Body of pancreas (tissue), 4 donors: ENCODE data around the gene DRD4. TPM values are rescaled to one million over a fixed set of nuclear protein-coding genes. Genes with fewer than 3 reads are reported as not detected.

ENCODE experiments used
- ATAC-seq: fragments of 150-250 bp; one replicate; pipeline ENCODE4 v1.9.1; 2016
- DNase-seq, 4 donors: peaks; one replicate each; pipeline ENCODE4 v3.0.0-alpha.2; 2019
- H3K27ac ChIP-seq, 4 donors: fragments of 200-600 bp; sonication (generic); 1 replicate in 3 of 4; 2 replicates in 1 of 4; pipeline versions ENCODE4 v1.5.1 to v1.6.1; 2016 to 2019; ENCODE audit warnings: mild to moderate bottlenecking in 1 of 4, mixed read lengths in 1 of 4, moderate library complexity in 1 of 4
- H3K27me3 ChIP-seq, 2 donors: fragments of 200-600 bp; sonication (generic); one replicate each; pipeline ENCODE4 v1.6.0; 2016; ENCODE audit warnings: mild to moderate bottlenecking in 1 of 2
- H3K36me3 ChIP-seq, 2 donors: fragments of 200-600 bp; sonication (generic); replicated peaks in 1 of 2; 2 replicates each; pipeline ENCODE4 v1.5.1; 2016; ENCODE audit warnings: low read depth in 2 of 2; ENCODE audit not compliant: insufficient read depth in 1 of 2
- H3K4me1 ChIP-seq: fragments of 200-600 bp; sonication (generic); one replicate; pipeline ENCODE4 v1.6.0; 2016
- H3K4me3 ChIP-seq, 2 donors: fragments of 200-600 bp; sonication (generic); 1 replicate in 1 of 2; 2 replicates in 1 of 2; pipeline ENCODE4 v1.5.1; 2016 to 2019
- H3K9me3 ChIP-seq, 3 donors: fragments of 200-600 bp; sonication (generic); 1 replicate in 2 of 3; 2 replicates in 1 of 3; pipeline ENCODE4 v1.5.1; 2016
- POLR2A ChIP-seq, 3 donors: fragments of 450-650 bp; IDR thresholded peaks; one replicate each; pipeline ENCODE4 v1.6.1; 2016; ENCODE audit warnings: antibody characterized with exemption in 3 of 3, mild to moderate bottlenecking in 2 of 3
- WGBS, 2 donors: methylation state at CpG; one replicate each; pipeline ENCODE4 v1.1.5; 2017; 5-methylcytosine and 5-hydroxymethylcytosine counted together
- intact Hi-C: fragments of 100-400 bp; cut with DNase I; formaldehyde crosslinking; loops from one replicate; pipeline ENCODE4 v1.15.1; 2023
- total RNA-seq, 2 donors: library from RNA; depleted of rRNA; stranded (reverse); fragments of >200 nt; gene quantifications; one replicate each; pipeline ENCODE4 v1.1.0, GENCODE V29; 2016
- TF ChIP-seq, protein P1 (sequence below), 7 experiments: fragments of 450-650 bp in 4 of 7; fragments of 200-600 bp in 3 of 7; sonication (generic) in 3 of 7; IDR thresholded peaks; one replicate each; pipeline ENCODE4 v1.5.1; 2016 to 2019; ENCODE audit warnings: antibody characterized with exemption in 7 of 7

The DRD4 gene
- total RNA-seq, 2 donors from 2014 or later: 3.0 TPM; not detected in 1

DNA sequence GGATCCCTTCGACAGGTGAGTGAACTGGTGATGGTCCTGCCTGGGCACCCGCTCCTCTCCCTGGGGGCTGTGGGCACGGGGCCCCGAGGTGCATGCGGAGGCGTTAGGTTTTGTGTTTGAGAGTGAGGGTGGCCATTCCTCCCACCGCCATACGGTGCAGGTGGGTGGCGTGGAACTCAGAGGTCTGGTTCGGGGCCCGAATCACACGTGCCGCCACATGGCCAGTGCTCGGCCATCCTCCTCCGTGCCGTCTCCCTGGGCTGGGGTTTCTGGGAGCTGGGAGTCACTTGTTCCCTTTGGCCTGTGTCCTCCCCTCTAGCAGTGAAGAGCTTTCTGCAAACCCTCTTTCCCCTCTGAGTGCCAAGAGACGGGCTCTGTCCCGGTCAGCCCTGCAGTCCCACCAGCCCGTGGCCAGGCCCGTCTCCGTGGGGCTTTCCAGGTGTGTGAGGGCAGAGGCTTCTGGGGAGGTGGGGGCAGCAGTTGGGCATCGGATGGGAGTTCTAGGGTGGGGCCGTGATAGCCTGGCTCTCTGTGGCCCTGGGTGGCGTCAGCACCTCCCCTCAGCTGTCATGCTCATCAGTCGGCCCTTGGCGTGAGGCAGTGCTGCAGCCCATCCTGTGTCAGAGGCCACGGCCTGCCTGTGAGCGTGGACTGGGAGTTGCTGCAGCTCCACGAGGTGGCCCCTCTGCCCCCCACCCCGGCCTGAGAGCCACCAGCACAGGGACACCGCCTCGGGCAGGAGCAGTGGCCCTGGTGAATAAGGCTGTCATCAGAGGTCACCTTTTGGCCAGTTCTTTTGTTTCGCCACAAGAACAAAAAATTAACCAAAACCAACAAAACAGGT is 31.6 kb upstream of the DRD4 start:
- Histone ChIP-seq H3K36me3 (peaks cover 13 to 61% of the 10 kb centered on the region in 2 donors), H3K27ac (peak overlapping the region in 3 of 4 donors; percentile 0 to 56 (median 53)), H3K4me1 (no peaks in the 10 kb centered on the region), H3K4me3 (no peak overlapping the region), H3K27me3 (no peaks in the 10 kb centered on the region), H3K9me3 (no peaks in the 10 kb centered on the region)
- 91 to 95% methylated on average over 18 to 33 of the region's 33 CpGs for WGBS, 2 donors
- intact Hi-C loops: no loop called here
- DNase-seq: no peak
- TF ChIP-seq POLR2A (IDR thresholded peaks at IDR 0.05): no peak
- TF ChIP-seq, protein P1, sequence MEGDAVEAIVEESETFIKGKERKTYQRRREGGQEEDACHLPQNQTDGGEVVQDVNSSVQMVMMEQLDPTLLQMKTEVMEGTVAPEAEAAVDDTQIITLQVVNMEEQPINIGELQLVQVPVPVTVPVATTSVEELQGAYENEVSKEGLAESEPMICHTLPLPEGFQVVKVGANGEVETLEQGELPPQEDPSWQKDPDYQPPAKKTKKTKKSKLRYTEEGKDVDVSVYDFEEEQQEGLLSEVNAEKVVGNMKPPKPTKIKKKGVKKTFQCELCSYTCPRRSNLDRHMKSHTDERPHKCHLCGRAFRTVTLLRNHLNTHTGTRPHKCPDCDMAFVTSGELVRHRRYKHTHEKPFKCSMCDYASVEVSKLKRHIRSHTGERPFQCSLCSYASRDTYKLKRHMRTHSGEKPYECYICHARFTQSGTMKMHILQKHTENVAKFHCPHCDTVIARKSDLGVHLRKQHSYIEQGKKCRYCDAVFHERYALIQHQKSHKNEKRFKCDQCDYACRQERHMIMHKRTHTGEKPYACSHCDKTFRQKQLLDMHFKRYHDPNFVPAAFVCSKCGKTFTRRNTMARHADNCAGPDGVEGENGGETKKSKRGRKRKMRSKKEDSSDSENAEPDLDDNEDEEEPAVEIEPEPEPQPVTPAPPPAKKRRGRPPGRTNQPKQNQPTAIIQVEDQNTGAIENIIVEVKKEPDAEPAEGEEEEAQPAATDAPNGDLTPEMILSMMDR (IDR thresholded peaks at IDR 0.05): no peak
- ATAC-seq: no peak

DNA sequence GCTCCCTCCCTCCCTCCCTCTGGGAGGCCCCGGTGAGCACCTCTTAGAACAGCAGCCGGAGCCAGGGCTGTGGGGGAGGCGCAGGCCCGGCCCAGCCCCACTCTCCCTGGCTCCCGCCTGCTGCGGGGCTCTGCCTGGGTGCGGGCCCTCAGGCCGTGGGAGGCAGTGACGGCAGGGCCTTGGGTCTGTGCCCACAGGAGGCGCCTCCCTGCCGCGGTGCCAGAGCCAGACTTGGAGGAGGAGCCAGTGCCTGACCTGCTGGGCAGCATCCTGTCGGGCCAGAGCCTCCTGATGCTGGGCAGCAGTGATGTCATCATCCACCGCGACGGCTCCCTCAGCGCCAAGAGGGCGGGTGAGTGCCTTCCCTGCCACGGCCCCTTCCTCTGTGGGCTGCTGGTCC is 30.8 kb upstream of the DRD4 start:
- TF ChIP-seq, protein P1 (IDR thresholded peaks at IDR 0.05): no peak
- TF ChIP-seq POLR2A (IDR thresholded peaks at IDR 0.05): no peak
- Histone ChIP-seq H3K4me1 (no peaks in the 10 kb centered on the region), H3K27me3 (no peaks in the 10 kb centered on the region), H3K4me3 (no peak overlapping the region), H3K36me3 (peaks cover 20 to 66% of the 10 kb centered on the region in 2 donors), H3K27ac (peak overlapping the region in 3 of 4 donors; percentile 0 to 56 (median 53)), H3K9me3 (no peaks in the 10 kb centered on the region)
- WGBS, 2 donors: 66 to 69% methylated on average over 6 to 16 of the region's 19 CpGs
- intact Hi-C loops: no loop called here
- ATAC-seq (peak; percentile 70), DNase-seq (peak; percentile 47 to 72 (median 64))

DNA sequence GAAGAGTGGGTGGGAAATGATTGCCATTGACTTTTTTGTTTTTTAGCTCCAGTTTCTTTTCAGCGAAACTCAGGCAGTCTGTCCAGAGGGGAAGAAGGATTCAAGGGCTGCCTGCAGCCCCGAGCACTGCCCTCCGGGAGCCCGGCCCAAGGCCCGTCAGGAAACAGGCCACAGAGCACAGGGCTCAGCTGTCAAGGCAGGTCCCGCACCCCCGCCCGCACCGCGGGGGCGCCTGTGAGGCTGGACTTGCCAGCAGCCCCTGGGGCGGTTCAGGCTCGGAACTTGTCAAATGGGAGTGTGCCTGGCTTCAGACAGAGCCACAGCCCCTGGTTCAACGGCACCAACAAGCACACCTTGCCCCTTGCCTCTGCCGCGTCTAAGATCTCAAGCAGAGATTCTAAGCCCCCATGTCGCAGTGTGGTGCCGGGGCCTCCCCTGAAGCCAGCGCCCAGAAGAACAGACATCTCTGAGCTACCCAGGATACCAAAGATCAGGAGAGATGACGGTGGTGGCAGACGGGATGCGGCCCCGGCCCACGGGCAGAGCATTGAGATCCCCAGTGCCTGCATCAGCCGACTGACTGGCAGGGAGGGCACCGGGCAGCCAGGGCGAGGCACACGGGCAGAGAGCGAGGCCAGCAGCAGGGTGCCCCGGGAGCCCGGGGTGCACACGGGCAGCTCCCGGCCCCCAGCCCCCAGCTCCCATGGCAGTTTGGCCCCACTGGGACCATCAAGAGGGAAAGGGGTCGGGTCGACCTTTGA is 29.9 kb upstream of the DRD4 start:
- no peaks in the 10 kb centered on the region for H3K27me3 ChIP-seq
- TF ChIP-seq, protein P1 (IDR thresholded peaks at IDR 0.05): no peak
- TF ChIP-seq POLR2A (IDR thresholded peaks at IDR 0.05): no peak
- H3K9me3 ChIP-seq: no peaks in the 10 kb centered on the region
- H3K36me3 ChIP-seq: peaks cover 25 to 65% of the 10 kb centered on the region in 2 donors
- H3K4me3 ChIP-seq: no peak overlapping the region
- intact Hi-C loops: no loop called here
- no peak overlapping the region for H3K27ac ChIP-seq
- WGBS, 2 donors: 89% methylated on average over 3 to 34 of the region's 35 CpGs
- DNase-seq (no peak), ATAC-seq (no peak)
- no peaks in the 10 kb centered on the region for H3K4me1 ChIP-seq

DNA sequence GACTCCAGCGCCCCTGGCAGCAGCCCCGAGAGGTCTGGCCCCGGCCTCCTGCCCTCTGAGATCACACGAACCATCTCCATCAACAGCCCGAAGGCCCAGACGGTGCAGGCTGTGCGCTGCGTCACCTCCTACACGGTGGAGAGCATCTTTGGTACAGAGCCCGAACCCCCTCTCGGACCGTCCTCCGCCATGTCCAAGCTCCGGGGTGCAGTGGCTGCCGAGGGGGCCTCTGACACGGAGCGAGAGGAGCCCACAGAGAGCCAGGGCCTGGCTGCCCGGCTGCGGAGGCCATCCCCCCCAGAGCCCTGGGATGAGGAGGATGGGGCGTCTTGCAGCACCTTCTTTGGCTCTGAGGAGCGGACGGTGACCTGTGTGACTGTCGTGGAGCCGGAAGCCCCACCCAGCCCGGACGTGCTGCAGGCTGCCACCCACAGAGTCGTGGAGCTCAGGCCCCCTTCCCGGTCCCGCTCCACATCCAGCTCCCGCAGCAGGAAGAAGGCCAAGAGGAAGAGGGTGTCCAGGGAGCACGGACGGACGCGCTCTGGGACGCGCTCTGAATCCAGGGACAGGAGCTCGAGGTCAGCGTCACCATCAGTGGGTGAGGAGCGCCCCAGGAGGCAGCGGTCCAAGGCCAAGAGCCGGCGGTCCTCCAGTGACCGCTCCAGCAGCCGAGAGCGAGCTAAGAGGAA is 29.0 kb upstream of the DRD4 start:
- no peak for DNase-seq
- intact Hi-C loops: no loop called here

More for the DNA sequence above, 29.0 kb upstream of the DRD4 start:
- Histone ChIP-seq H3K27ac (no peak overlapping the region), H3K36me3 (peaks cover 30 to 63% of the 10 kb centered on the region in 2 donors), H3K9me3 (no peaks in the 10 kb centered on the region), H3K4me3 (no peak overlapping the region), H3K4me1 (no peaks in the 10 kb centered on the region), H3K27me3 (no peaks in the 10 kb centered on the region)
- WGBS, 2 donors: 86 to 89% methylated on average over 5 to 42 of the region's 45 CpGs
- no peak for ATAC-seq
- TF ChIP-seq POLR2A (IDR thresholded peaks at IDR 0.05): no peak
